GM12891 (cell line): ENCODE measurements around the gene VWA3B.

Experiments used
- POLR2A ChIP-seq: IDR thresholded peaks from 2 replicates; pipeline ENCODE4 v1.6.1; 2011; ENCODE audit warnings: low read depth, low read length, control low read depth
- POLR2AphosphoS5 ChIP-seq: IDR thresholded peaks from 2 replicates; pipeline ENCODE4 v1.6.1; 2011; ENCODE audit warnings: low read depth, low read length, control low read depth
- POU2F2 ChIP-seq: IDR thresholded peaks from 2 replicates; pipeline ENCODE4 v1.6.1; 2011; ENCODE audit warnings: low read depth, mild to moderate bottlenecking, control low read depth, low read length, moderate library complexity
- TAF1 ChIP-seq: IDR thresholded peaks from 2 replicates; pipeline ENCODE4 v1.6.1; 2011; ENCODE audit warnings: low read depth, low read length, control low read depth

DNA sequence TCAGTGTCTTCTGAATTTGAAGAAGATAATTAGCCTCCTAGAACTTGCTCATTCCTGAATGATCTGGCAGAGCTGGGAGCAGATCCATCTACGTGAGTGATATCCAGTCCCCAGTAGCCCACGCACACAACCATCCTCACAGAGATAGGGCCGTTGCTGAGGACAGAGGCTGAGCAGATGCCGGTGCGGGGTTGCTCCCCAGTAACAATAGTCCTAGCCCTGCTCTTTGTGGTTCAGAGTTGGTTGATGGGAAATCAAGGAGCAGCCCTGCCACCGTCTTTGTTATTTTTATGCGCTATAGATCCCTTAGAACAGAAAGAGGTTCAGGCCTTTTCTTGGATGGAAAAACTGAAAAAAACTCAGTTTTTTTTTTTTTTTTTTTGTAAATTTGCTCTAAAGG is 69.3 kb downstream of the VWA3B start:
- TF ChIP-seq POLR2A (no peak), POLR2AphosphoS5 (no peak), POU2F2 (no peak), TAF1 (no peak)
